Osteoblast (primary cell): ENCODE results near the gene MTMR4. TPM values are rescaled to one million over a fixed set of nuclear protein-coding genes. Genes with fewer than 3 reads are reported as not detected.
"Not testable (repeated sequence)": the region's sequence is repeated elsewhere in the genome, so short reads cannot be mapped to it uniquely, and the experiment has no call there.

Experiments
- DNase-seq: peaks from one replicate; pipeline ENCODE4 v3.0.0; 2011; ENCODE audit warnings: low spot score, mixed read lengths; ENCODE audit not compliant: insufficient read length; ENCODE audit errors: missing footprints
- H2AFZ ChIP-seq: 2 replicates; pipeline ENCODE4 v1.6.0; 2011; ENCODE audit warnings: mild to moderate bottlenecking, low read length
- H3K27ac ChIP-seq: 2 replicates; pipeline ENCODE4 v1.5.1; 2011; ENCODE audit warnings: mild to moderate bottlenecking, low read depth, low read length, moderate library complexity
- H3K27me3 ChIP-seq: 2 replicates; pipeline ENCODE4 v1.6.0; 2012; ENCODE audit warnings: mild to moderate bottlenecking, control low read depth, inconsistent platforms, low read length, moderate library complexity; ENCODE audit not compliant: insufficient read depth
- H3K36me3 ChIP-seq: 2 replicates; pipeline ENCODE4 v1.5.1; 2011; ENCODE audit warnings: mild to moderate bottlenecking, low read length, control low read depth, moderate library complexity; ENCODE audit not compliant: insufficient read depth
- H3K4me1 ChIP-seq: 2 replicates; pipeline ENCODE4 v1.5.1; 2011; ENCODE audit warnings: mild to moderate bottlenecking, low read length, control low read depth, moderate library complexity; ENCODE audit not compliant: insufficient read depth
- H3K4me2 ChIP-seq: 2 replicates; pipeline ENCODE4 v1.6.0; 2011; ENCODE audit warnings: mild to moderate bottlenecking, low read length; ENCODE audit not compliant: insufficient read depth
- H3K4me3 ChIP-seq: fragments of 200-600 bp; sonication (generic); 3 replicates; pipeline ENCODE4 v1.5.1; 2012; ENCODE audit warnings: mild to moderate bottlenecking, low read length, inconsistent platforms; ENCODE audit not compliant: insufficient read depth
- H3K79me2 ChIP-seq: 2 replicates; pipeline ENCODE4 v1.6.0; 2012; ENCODE audit warnings: mild to moderate bottlenecking, low read length, control low read depth, inconsistent platforms; ENCODE audit not compliant: insufficient read depth
- H3K9me3 ChIP-seq: 2 replicates; pipeline ENCODE4 v1.5.1; 2011; ENCODE audit warnings: low read depth, low read length, control low read depth
- H4K20me1 ChIP-seq: 2 replicates; pipeline ENCODE4 v1.6.0; 2012; ENCODE audit warnings: mild to moderate bottlenecking, low read length, control low read depth; ENCODE audit not compliant: insufficient read depth
- CTCF ChIP-seq: IDR thresholded peaks from 2 replicates; pipeline ENCODE4 v1.5.1; 2011; ENCODE audit warnings: mild to moderate bottlenecking, low read depth, low read length, moderate library complexity; ENCODE audit errors: extremely low read depth
- total RNA-seq: library from RNA; depleted of rRNA; stranded (reverse); fragments of >200 nt; gene quantifications from 2 replicates; pipeline ENCODE4 v1.2.3, GENCODE V29; 2012

MTMR4 gene
- 43.6 and 51.4 TPM in 2 replicates for total RNA-seq

- H3K79me2 ChIP-seq = peaks cover 10% of the 10 kb centered on the region
- TF ChIP-seq CTCF = no peak
- no peaks in the 10 kb centered on the region for H3K27me3 ChIP-seq
- H2AFZ ChIP-seq = peak within 1 kb of the TSS; percentile 80
- peak; percentile 97 for DNase-seq
- H3K4me2 ChIP-seq = peak within 1 kb of the TSS; percentile 87
- H3K4me1 ChIP-seq = peaks cover 19% of the 10 kb centered on the region
- peaks cover 26% of the 10 kb centered on the region for H3K36me3 ChIP-seq
- H3K9me3 ChIP-seq = no peaks in the 10 kb centered on the region
- peak within 1 kb of the TSS; percentile 29 for H3K27ac ChIP-seq
- H4K20me1 ChIP-seq = peaks cover 10% of the 10 kb centered on the region
- H3K4me3 ChIP-seq = peak within 1 kb of the TSS; percentile 77
Observed at GRCh38 chr17:58513965-58514769, at the start of gene MTMR4. Gene MTMR4, minus strand, starts transcription at chr17:58514638. Its CDS starts 231 bp downstream, at chr17:58514407.

- no peak overlapping the region for H3K4me2 ChIP-seq
- no peak for DNase-seq
Observed at GRCh38 chr17:58560511-58560910, 46.1 kb upstream of the MTMR4 start.

GRCh38 chr17:58557981-58558380 lies 43.5 kb upstream of the MTMR4 start:
- Histone ChIP-seq H3K27ac (no peak overlapping the region), H3K4me3 (no peak overlapping the region), H3K4me2 (no peak overlapping the region), H3K36me3 (no peaks in the 10 kb centered on the region), H4K20me1 (no peaks in the 10 kb centered on the region), H3K79me2 (no peaks in the 10 kb centered on the region), H3K9me3 (no peaks in the 10 kb centered on the region), H3K4me1 (no peaks in the 10 kb centered on the region), H3K27me3 (no peaks in the 10 kb centered on the region), H2AFZ (no peak overlapping the region)
- DNase-seq = no peak
- TF ChIP-seq CTCF = no peak

More at GRCh38 chr17:58560511-58560910, 46.1 kb upstream of the MTMR4 start:
- Histone ChIP-seq H3K4me3 (no peak overlapping the region), H3K27ac (no peak overlapping the region), H3K79me2 (no peaks in the 10 kb centered on the region), H3K27me3 (no peaks in the 10 kb centered on the region), H2AFZ (no peak overlapping the region), H3K36me3 (no peaks in the 10 kb centered on the region), H4K20me1 (no peaks in the 10 kb centered on the region), H3K9me3 (no peaks in the 10 kb centered on the region), H3K4me1 (no peaks in the 10 kb centered on the region)
- no peak for TF ChIP-seq CTCF

- TF ChIP-seq CTCF = no peak
- Histone ChIP-seq H3K27me3 (no peaks in the 10 kb centered on the region), H4K20me1 (no peaks in the 10 kb centered on the region), H3K4me2 (no peak overlapping the region), H3K4me3 (no peak overlapping the region), H3K36me3 (no peaks in the 10 kb centered on the region), H3K4me1 (no peaks in the 10 kb centered on the region), H3K79me2 (no peaks in the 10 kb centered on the region), H3K9me3 (no peaks in the 10 kb centered on the region), H3K27ac (no peak overlapping the region), H2AFZ (peak overlapping the region; percentile 67)
- no peak for DNase-seq
Observed at GRCh38 chr17:58556833-58557250, 42.4 kb upstream of the MTMR4 start.

- not testable (repeated sequence) for H3K79me2 ChIP-seq, H3K4me2 ChIP-seq, H3K9me3 ChIP-seq, H3K4me1 ChIP-seq, DNase-seq, H3K4me3 ChIP-seq, H2AFZ ChIP-seq, H3K36me3 ChIP-seq, H4K20me1 ChIP-seq, H3K27ac ChIP-seq, H3K27me3 ChIP-seq
Observed at GRCh38 chr17:58555109-58555508, 40.7 kb upstream of the MTMR4 start.
